ENCODE results near the gene SMYD3. TPM values are rescaled to one million over a fixed set of nuclear protein-coding genes. Genes with fewer than 3 reads are reported as not detected.
A peak's percentile ranks its signal among the peaks of the same experiment; 100 is the strongest.
"Not testable (repeated sequence)": the region's sequence is repeated elsewhere in the genome, so short reads cannot be mapped to it uniquely, and the experiment has no call there.

The SMYD3 gene
- total RNA-seq, 1 donor from 2014 or later = 35.4 TPM

- DNase-seq = no peak
- Mint-ChIP-seq H3K4me3 (ENCODE audit: unreplicated experiment) (no peak overlapping the region), H3K9me3 (ENCODE audit: unreplicated experiment) (peaks cover 9% of the 10 kb centered on the region), H3K27ac (ENCODE audit: unreplicated experiment) (no peak overlapping the region), H3K27me3 (ENCODE audit: unreplicated experiment) (peaks cover 6% of the 10 kb centered on the region), H3K4me1 (ENCODE audit: low read depth, unreplicated experiment) (peaks cover 16% of the 10 kb centered on the region), H3K36me3 (ENCODE audit: unreplicated experiment) (peaks cover 11% of the 10 kb centered on the region)
- no peak for TF ChIP-seq CTCF (IDR thresholded peaks at IDR 0.05; ENCODE audit: partially characterized antibody, unreplicated experiment)
Observed at GRCh38 chr1:245749053-245749452, 758.0 kb downstream of the SMYD3 start.

GRCh38 chr1:245748646-245749045 is 758.4 kb downstream of the SMYD3 start:
- peaks cover 6% of the 10 kb centered on the region for H3K27me3 Mint-ChIP-seq (ENCODE audit: unreplicated experiment)
- H3K27ac Mint-ChIP-seq (ENCODE audit: unreplicated experiment) = no peak overlapping the region
- TF ChIP-seq CTCF (IDR thresholded peaks at IDR 0.05; ENCODE audit: partially characterized antibody, unreplicated experiment) = no peak
- no peak for DNase-seq
- H3K9me3 Mint-ChIP-seq (ENCODE audit: unreplicated experiment) = peaks cover 9% of the 10 kb centered on the region
- no peak overlapping the region for H3K4me3 Mint-ChIP-seq (ENCODE audit: unreplicated experiment)
- H3K36me3 Mint-ChIP-seq (ENCODE audit: unreplicated experiment) = peaks cover 11% of the 10 kb centered on the region
- peaks cover 16% of the 10 kb centered on the region for H3K4me1 Mint-ChIP-seq (ENCODE audit: low read depth, unreplicated experiment)

- H3K27me3 Mint-ChIP-seq (ENCODE audit: unreplicated experiment) = peaks cover 6% of the 10 kb centered on the region
- H3K36me3 Mint-ChIP-seq (ENCODE audit: unreplicated experiment) = peaks cover 11% of the 10 kb centered on the region
- no peak overlapping the region for H3K27ac Mint-ChIP-seq (ENCODE audit: unreplicated experiment)
Observed at GRCh38 chr1:245748240-245748639, 758.8 kb downstream of the SMYD3 start.

GRCh38 chr1:245742896-245743295 is 764.2 kb downstream of the SMYD3 start:
- peak; percentile 36 for DNase-seq
- Mint-ChIP-seq H3K27ac (ENCODE audit: unreplicated experiment) (no peak overlapping the region), H3K27me3 (ENCODE audit: unreplicated experiment) (peaks cover 3% of the 10 kb centered on the region), H3K4me3 (ENCODE audit: unreplicated experiment) (no peak overlapping the region), H3K9me3 (ENCODE audit: unreplicated experiment) (peaks cover 6% of the 10 kb centered on the region), H3K36me3 (ENCODE audit: unreplicated experiment) (peaks cover 11% of the 10 kb centered on the region), H3K4me1 (ENCODE audit: low read depth, unreplicated experiment) (peaks cover 10% of the 10 kb centered on the region)
- TF ChIP-seq CTCF (IDR thresholded peaks at IDR 0.05; ENCODE audit: partially characterized antibody, unreplicated experiment) = no peak

More at GRCh38 chr1:245748240-245748639, 758.8 kb downstream of the SMYD3 start:
- DNase-seq = no peak
- Mint-ChIP-seq H3K4me3 (ENCODE audit: unreplicated experiment) (no peak overlapping the region), H3K9me3 (ENCODE audit: unreplicated experiment) (peaks cover 9% of the 10 kb centered on the region), H3K4me1 (ENCODE audit: low read depth, unreplicated experiment) (peaks cover 18% of the 10 kb centered on the region)
- no peak for TF ChIP-seq CTCF (IDR thresholded peaks at IDR 0.05; ENCODE audit: partially characterized antibody, unreplicated experiment)

- H3K27ac Mint-ChIP-seq (ENCODE audit: unreplicated experiment); H3K27me3 Mint-ChIP-seq (ENCODE audit: unreplicated experiment); H3K36me3 Mint-ChIP-seq (ENCODE audit: unreplicated experiment); H3K9me3 Mint-ChIP-seq (ENCODE audit: unreplicated experiment); DNase-seq; H3K4me3 Mint-ChIP-seq (ENCODE audit: unreplicated experiment): not testable (repeated sequence)
- H3K4me1 Mint-ChIP-seq (ENCODE audit: low read depth, unreplicated experiment) = peaks cover 10% of the 10 kb centered on the region
Observed at GRCh38 chr1:245740336-245740735, 766.7 kb downstream of the SMYD3 start.
